HL-60 (cell line): Measurements from ENCODE around the gene ZNF718.

Experiments
- SPI1 ChIP-seq: IDR thresholded peaks from 2 replicates; pipeline ENCODE4 v1.6.1; 2012; ENCODE audit warnings: low read depth, mild to moderate bottlenecking, borderline replicate concordance
- TF ChIP-seq, protein P1 (sequence below): IDR thresholded peaks from one replicate; pipeline ENCODE4 v1.5.1; 2011; ENCODE audit warnings: low read length, control low read depth, inconsistent platforms; ENCODE audit not compliant: insufficient read depth
- TF ChIP-seq, protein P2 (sequence below): IDR thresholded peaks from 2 replicates; pipeline ENCODE4 v1.6.1; 2012; ENCODE audit warnings: low read depth; ENCODE audit not compliant: insufficient replicate concordance

DNA sequence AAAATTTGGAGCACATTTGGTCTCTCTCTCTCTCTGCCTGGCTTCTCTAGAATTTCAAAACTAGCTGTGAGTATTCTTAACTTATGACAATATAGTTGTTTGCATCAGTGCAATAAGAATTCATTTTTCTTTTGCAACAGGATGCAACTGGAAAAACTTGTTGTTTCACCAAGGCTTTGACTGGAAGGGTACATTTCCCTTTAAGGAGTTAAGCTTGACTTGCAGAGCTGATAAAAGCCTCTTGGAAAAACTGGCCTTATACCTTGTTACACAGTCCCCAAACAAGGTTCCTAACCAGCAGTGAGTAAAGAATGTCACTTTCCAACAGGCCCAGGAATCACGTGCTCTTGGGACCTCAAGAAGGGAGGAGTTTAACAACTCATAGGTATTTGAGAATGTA is 25.9 kb upstream of the ZNF718 start:
- TF ChIP-seq, protein P1, sequence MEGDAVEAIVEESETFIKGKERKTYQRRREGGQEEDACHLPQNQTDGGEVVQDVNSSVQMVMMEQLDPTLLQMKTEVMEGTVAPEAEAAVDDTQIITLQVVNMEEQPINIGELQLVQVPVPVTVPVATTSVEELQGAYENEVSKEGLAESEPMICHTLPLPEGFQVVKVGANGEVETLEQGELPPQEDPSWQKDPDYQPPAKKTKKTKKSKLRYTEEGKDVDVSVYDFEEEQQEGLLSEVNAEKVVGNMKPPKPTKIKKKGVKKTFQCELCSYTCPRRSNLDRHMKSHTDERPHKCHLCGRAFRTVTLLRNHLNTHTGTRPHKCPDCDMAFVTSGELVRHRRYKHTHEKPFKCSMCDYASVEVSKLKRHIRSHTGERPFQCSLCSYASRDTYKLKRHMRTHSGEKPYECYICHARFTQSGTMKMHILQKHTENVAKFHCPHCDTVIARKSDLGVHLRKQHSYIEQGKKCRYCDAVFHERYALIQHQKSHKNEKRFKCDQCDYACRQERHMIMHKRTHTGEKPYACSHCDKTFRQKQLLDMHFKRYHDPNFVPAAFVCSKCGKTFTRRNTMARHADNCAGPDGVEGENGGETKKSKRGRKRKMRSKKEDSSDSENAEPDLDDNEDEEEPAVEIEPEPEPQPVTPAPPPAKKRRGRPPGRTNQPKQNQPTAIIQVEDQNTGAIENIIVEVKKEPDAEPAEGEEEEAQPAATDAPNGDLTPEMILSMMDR = no peak
- no peak for TF ChIP-seq SPI1
- TF ChIP-seq, protein P2, sequence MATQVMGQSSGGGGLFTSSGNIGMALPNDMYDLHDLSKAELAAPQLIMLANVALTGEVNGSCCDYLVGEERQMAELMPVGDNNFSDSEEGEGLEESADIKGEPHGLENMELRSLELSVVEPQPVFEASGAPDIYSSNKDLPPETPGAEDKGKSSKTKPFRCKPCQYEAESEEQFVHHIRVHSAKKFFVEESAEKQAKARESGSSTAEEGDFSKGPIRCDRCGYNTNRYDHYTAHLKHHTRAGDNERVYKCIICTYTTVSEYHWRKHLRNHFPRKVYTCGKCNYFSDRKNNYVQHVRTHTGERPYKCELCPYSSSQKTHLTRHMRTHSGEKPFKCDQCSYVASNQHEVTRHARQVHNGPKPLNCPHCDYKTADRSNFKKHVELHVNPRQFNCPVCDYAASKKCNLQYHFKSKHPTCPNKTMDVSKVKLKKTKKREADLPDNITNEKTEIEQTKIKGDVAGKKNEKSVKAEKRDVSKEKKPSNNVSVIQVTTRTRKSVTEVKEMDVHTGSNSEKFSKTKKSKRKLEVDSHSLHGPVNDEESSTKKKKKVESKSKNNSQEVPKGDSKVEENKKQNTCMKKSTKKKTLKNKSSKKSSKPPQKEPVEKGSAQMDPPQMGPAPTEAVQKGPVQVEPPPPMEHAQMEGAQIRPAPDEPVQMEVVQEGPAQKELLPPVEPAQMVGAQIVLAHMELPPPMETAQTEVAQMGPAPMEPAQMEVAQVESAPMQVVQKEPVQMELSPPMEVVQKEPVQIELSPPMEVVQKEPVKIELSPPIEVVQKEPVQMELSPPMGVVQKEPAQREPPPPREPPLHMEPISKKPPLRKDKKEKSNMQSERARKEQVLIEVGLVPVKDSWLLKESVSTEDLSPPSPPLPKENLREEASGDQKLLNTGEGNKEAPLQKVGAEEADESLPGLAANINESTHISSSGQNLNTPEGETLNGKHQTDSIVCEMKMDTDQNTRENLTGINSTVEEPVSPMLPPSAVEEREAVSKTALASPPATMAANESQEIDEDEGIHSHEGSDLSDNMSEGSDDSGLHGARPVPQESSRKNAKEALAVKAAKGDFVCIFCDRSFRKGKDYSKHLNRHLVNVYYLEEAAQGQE = no peak
